Suppressor macrophage (primary cell): ENCODE measurements around the gene NASP.
"Not testable (repeated sequence)": the region's sequence is repeated elsewhere in the genome, so short reads cannot be mapped to it uniquely, and the experiment has no call there.

Experiments
- DNase-seq, 4 experiments: peaks; one replicate each; pipeline ENCODE4 v3.0.0-alpha.2; 2020 to 2022

The NASP gene

DNA sequence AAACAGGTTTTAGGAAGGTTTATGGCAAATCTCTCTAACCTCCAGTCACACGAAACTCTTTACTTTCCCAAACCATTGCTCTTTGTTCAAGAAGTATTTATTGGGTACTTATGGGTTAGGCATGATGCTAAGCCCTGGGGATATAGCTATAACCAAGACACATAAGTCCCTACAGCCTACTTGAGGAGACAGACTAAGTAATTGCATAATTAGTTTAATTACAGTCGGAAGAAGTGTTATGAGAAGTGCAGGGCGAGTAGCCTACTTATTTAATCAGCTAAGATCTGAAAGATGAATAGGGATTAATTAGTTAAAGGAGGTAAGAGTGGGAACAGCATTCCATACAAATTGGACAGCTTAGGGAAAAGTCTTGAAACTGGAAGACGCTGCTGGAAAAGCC lies 13.2 kb upstream of the NASP start:
- no peak for DNase-seq

- no peak for DNase-seq
Observed at GRCh38 chr1:45573231-45573804, 10.5 kb upstream of the NASP start.

GRCh38 chr1:45574105-45574626 lies 9.7 kb upstream of the NASP start:
- no peak for DNase-seq

GRCh38 chr1:45583264-45583665 lies 576 bp upstream of the NASP start:
- peak; percentile 96 to 98 (median 98) for DNase-seq

DNA sequence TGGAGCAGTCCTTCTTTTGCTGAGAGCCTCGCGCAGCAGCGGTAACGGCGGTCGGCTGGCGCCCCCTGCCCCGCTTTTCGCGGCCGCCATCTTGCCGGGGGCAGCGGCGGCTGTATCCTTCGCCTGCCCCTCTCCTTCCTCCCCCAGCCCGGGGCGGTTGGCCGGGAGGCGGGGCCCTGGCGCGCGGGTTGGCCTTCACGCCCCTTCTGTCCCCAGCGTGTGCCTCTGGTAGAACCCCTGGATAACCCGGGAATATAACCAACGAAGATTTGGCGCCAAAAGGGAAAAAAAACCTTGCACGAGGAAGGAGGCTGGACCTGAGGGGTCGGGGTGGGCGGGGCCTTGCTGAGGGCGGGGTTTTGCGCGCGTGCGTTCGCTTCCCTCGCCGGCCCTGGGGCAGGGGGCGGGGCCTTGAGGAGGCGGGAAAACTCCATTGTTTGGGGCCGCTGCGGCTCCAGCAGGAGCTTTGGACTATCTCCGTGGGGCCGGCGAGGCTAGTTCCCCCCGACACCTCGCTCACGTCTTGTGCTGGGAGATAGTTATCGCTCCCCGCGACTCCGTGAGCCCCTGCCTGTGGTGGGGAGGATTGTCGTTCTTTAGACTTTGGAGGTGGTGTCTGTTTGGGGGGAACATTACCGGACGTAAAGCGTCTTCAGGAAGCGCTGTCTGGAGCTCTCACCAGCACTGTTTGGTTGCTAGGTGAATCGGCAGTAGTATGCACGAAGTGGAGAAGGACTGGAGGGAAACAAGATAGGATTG lies 689 bp downstream of the NASP start:
- peak; percentile 90 to 96 (median 94) for DNase-seq

DNA sequence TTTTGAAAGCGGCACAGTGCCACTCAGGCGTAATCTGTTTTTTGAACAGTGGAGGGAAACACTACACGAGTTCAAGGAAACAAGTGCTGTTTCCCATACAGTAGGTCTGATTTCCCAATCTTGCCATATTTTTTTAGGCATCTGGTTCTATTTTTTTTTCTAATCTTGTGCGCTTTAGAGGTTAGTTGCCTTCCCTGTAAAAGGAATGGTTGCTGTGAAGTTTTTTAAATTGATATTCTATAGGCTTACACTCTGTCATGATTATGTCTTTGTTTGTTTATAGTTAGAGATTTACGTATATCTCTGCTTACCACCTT lies 1.2 kb downstream of the NASP start:
- DNase-seq = no peak

DNA sequence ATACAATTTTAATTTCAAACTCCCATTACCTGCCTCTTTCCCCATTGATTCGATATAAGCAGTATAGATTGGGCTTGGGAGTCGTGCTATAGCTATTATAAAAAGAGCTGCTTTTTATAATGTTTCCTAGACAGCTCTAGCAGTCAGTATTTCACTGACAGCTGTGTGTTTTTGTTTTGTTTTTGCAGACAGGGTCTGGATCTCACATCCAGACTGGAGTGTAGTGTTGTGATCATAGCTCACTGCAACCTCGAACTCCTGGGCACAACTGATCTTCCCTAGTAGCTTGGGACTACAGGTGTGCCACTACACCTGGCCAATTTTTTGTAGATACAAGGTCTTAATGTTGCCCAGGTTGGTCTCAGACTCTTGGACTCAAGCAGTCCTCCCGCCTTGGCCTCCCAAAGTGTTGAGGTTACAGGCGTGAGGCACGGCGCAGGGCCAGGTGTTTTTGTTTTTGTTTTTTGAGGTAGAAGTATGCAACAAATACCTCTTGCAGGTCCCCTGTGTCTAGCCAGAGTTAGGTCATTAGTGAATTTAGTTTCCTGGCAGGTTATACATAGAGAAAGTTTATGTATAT lies 1.7 kb downstream of the NASP start:
- no peak for DNase-seq

GRCh38 chr1:45586769-45587168 lies 2.9 kb downstream of the NASP start:
- no peak for DNase-seq

- DNase-seq = no peak
Observed at GRCh38 chr1:45589861-45590260, 6.0 kb downstream of the NASP start.

DNA sequence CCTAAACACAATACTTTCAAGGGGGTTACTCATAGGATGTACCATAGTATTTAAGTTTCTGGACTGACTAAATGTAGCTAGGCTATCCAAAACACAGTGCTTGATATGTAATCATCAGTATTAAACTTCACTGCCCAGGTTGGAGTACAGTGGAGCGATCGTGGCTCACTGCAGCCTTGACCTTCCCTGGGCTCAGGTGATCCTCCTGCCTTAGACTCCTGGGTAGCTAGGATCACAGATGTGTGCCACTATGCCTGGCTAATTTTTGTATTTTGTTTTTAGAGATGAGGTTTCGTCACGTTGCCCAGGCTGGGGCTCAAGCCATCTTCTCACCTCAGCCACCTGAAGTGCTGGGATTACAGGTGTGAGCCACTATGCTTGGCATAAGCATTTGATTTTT lies 10.6 kb downstream of the NASP start:
- DNase-seq = no peak

DNA sequence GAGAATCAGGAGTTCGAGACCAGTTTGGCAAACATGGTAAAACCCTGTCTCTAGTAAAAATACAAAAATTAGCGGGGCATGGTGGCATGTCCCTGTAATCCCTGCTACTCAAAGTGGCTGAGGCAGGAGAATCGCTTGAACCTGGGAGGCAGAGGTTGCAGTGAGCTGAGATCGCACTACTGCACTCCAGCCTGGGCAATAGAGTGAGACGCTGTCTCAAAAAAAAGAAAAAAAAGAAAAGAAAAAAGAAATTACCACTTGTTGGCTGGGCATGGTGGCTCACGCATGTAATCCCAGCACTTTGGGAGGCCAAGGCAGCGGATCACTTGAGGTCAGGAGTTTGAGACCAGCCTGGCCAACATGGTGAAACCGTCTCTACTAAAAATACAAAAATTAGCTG lies 12.9 kb downstream of the NASP start:
- DNase-seq = not testable (repeated sequence)

- no peak for DNase-seq
Observed at GRCh38 chr1:45604239-45604638, 20.4 kb downstream of the NASP start.

DNA sequence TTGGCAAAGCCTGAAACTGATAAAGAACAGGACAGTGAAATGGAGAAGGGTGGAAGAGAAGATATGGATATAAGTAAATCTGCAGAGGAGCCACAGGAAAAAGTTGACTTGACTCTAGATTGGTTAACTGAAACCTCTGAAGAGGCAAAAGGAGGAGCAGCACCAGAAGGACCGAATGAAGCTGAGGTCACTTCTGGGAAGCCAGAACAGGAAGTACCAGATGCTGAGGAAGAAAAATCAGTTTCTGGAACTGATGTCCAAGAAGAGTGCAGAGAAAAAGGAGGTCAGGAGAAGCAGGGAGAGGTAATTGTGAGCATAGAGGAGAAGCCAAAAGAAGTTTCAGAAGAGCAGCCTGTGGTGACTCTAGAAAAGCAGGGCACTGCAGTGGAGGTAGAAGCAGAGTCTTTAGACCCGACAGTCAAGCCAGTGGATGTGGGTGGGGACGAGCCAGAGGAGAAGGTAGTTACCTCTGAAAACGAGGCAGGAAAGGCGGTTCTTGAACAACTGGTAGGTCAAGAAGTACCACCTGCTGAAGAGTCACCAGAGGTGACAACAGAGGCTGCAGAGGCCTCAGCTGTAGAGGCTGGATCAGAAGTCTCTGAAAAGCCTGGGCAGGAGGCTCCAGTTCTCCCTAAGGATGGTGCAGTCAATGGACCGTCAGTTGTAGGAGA lies 23.7 kb downstream of the NASP start:
- peak; percentile 19 to 52 (median 42) for DNase-seq

- peak; percentile 35 to 65 (median 40) for DNase-seq
Observed at GRCh38 chr1:45608175-45609156, 24.6 kb downstream of the NASP start.

DNA sequence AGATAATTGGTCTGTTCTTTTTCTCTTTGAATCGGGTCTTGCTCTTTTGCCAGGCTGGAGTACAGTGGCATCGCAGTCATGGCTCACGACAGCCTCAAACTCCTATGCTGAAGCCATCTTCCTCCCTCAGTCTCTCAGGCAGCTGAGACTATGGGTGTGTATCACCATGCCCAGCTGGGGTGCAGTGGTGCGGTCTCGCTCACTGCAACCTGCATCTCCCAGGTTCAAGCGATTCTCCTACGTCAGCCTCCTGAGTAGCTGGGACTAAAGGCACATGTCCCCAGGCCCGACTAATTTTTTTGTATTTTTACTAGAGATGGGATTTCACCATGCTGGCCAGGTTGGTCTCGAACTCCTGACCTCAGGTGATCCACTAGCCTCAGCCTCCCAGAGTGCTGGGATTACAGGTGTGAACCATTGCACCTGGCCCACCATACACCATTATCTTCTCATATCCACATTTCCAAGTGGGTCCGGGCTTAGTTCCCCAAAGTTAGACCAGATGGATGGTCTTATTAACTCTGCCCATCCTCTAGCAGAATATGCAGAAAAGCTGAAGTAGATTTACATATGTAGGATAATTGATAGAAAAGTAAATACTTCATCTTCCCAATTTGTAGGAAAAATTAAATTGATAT lies 26.9 kb downstream of the NASP start:
- DNase-seq = no peak

GRCh38 chr1:45612941-45613579 lies 29.2 kb downstream of the NASP start:
- no peak for DNase-seq

DNA sequence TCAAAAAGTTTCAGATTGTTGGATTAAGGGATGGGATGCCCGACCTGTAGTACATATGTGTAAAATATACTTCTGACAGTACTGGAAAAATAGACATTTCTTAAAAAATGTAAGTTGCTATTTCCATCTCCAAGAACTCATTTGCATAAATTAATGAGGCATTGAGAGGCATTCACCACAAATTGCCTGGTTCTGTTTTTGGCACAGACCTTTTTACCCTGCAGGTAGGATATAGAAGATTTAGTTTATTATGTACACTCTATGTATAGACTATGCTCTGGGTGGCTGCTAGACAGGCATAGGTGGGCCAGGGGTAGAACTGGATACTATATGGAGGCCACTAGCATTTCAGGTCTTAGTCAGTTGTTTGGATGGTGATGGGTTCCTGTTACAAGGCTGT lies 32.0 kb downstream of the NASP start:
- DNase-seq = no peak

DNA sequence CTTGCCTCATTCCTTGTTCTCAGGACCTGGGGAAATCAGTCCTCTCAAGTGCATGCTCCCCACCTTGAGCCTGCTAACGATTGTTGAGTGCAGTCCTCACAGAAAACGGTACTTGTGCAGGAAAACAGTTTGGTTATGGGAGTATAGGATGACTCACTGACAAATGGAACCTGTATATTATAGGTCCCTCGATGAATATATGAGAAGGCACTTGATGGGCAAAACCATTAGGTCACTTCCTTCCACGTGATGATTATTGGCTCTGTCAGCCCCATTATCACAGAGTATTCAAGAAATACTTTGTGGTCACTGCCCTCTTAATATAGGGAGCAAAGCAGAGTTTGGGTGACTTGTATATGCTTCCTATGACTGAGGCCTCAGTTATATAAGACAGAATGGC lies 33.8 kb downstream of the NASP start:
- no peak for DNase-seq

DNA sequence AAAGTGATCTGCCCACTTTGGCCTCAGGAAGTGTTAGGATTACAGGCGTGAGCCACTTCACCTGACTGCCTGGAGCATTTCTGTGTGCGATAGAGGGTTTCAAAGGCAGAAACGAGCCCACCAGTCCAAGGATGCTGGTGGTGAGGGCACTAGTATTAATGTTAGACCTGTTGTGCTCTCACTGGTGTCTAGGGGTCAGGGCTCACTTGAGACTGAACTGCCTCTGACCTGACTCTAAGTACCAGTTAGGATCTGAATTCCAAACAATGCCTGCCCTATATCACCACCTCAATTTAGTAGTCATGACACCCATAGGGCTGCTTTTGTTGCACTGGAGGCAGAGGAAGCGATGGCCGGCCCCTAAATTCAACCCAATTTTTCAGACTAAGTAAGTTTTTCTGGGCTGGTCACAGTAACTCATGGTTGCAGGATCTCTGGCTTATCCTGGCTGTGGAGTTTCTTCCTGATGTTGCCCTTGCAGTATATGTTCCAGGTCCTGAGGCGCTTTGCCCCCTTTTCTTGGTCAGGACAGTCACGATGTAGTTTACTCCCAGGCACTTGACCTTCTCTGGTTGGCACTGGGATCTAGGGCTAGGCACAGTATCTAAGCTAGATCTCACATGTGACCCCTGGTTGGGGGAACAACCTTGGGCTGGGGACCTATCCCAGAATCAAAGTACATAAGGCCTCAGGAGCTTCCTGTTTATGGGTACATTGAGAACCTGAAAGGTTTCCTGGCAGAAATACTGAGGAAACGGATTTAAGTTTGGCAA lies 35.5 kb downstream of the NASP start:
- no peak for DNase-seq
